GM19372 (cell line): ENCODE measurements around the gene TBC1D5.

Experiments
- ATAC-seq: cut with Tn5 transposase; IDR thresholded peaks from one replicate; pipeline ENCODE4 v1.9.1; 2021; ENCODE audit warnings: mild to moderate bottlenecking, low read depth, moderate library complexity; ENCODE audit not compliant: unreplicated experiment

TBC1D5 gene

GRCh38 chr3:17605934-17606333 is 136.5 kb downstream of the TBC1D5 start:
- ATAC-seq: no peak

GRCh38 chr3:17605032-17605431 is 137.4 kb downstream of the TBC1D5 start:
- no peak for ATAC-seq

GRCh38 chr3:17602126-17602525 is 140.3 kb downstream of the TBC1D5 start:
- ATAC-seq: no peak

- no peak for ATAC-seq
These were observed 149.5 kb downstream of the TBC1D5 start for GRCh38 chr3:17592956-17593355.

GRCh38 chr3:17590465-17590864 is 152.0 kb downstream of the TBC1D5 start:
- ATAC-seq: no peak

- ATAC-seq: no peak
These were observed 152.5 kb downstream of the TBC1D5 start for GRCh38 chr3:17589888-17590287.

GRCh38 chr3:17588422-17588821 is 154.0 kb downstream of the TBC1D5 start:
- no peak for ATAC-seq

GRCh38 chr3:17585394-17586325 is 156.8 kb downstream of the TBC1D5 start:
- no peak for ATAC-seq

GRCh38 chr3:17584066-17584465 is 158.4 kb downstream of the TBC1D5 start:
- no peak for ATAC-seq

- ATAC-seq: no peak
These were observed 158.9 kb downstream of the TBC1D5 start for GRCh38 chr3:17583530-17583929.

- ATAC-seq: no peak
These were observed 160.9 kb downstream of the TBC1D5 start for GRCh38 chr3:17581421-17582080.

GRCh38 chr3:17580901-17581300 is 161.5 kb downstream of the TBC1D5 start:
- ATAC-seq: no peak

GRCh38 chr3:17579289-17580031 is 163.0 kb downstream of the TBC1D5 start:
- peak; percentile 93 for ATAC-seq

GRCh38 chr3:17577796-17578520 is 164.5 kb downstream of the TBC1D5 start:
- ATAC-seq: no peak

- peak; percentile 93 for ATAC-seq
These were observed 169.0 kb downstream of the TBC1D5 start for GRCh38 chr3:17573396-17573795.

GRCh38 chr3:17571686-17572085 is 170.7 kb downstream of the TBC1D5 start:
- no peak for ATAC-seq

- ATAC-seq: no peak
These were observed 179.6 kb downstream of the TBC1D5 start for GRCh38 chr3:17562845-17563244.

GRCh38 chr3:17558565-17558964 is 183.9 kb downstream of the TBC1D5 start:
- ATAC-seq: no peak

GRCh38 chr3:17557749-17558463 is 184.5 kb downstream of the TBC1D5 start:
- no peak for ATAC-seq

GRCh38 chr3:17555525-17555924 is 186.9 kb downstream of the TBC1D5 start:
- no peak for ATAC-seq
